GM19467 (cell line): ENCODE data around the gene TP73.

Experiments
- ATAC-seq: cut with Tn5 transposase; IDR thresholded peaks from one replicate; pipeline ENCODE4 v1.9.1; 2021; ENCODE audit warnings: mild to moderate bottlenecking, moderate library complexity; ENCODE audit not compliant: unreplicated experiment

Gene TP73

GRCh38 chr1:3775490-3776230, 123.3 kb downstream of the TP73 start:
- ATAC-seq: no peak

- no peak for ATAC-seq
Observed at GRCh38 chr1:3776231-3776961, 124.1 kb downstream of the TP73 start.

GRCh38 chr1:3777078-3777547, 124.8 kb downstream of the TP73 start:
- ATAC-seq: no peak

- ATAC-seq: no peak
Observed at GRCh38 chr1:3777647-3778589, 125.6 kb downstream of the TP73 start.

- ATAC-seq: no peak
Observed at GRCh38 chr1:3778590-3779264, 126.4 kb downstream of the TP73 start.

- ATAC-seq: no peak
Observed at GRCh38 chr1:3779265-3779911, 127.1 kb downstream of the TP73 start.

GRCh38 chr1:3779912-3780416, 127.6 kb downstream of the TP73 start:
- ATAC-seq: no peak

GRCh38 chr1:3780901-3781300, 128.6 kb downstream of the TP73 start:
- ATAC-seq: no peak

- ATAC-seq: no peak
Observed at GRCh38 chr1:3783651-3784474, 131.5 kb downstream of the TP73 start.

- no peak for ATAC-seq
Observed at GRCh38 chr1:3785045-3785444, 132.7 kb downstream of the TP73 start.

- no peak for ATAC-seq
Observed at GRCh38 chr1:3785456-3786157, 133.3 kb downstream of the TP73 start.
